Measurements from ENCODE around the gene AHR.

Gene AHR

GRCh38 chr7:17305387-17306171 is 7.1 kb downstream of the AHR start:
- no peak for DNase-seq

GRCh38 chr7:17307000-17307399 is 8.5 kb downstream of the AHR start:
- peak; percentile 22 for DNase-seq

- no peak for DNase-seq
These were observed 9.1 kb downstream of the AHR start for GRCh38 chr7:17307558-17307957.

- DNase-seq: no peak
These were observed 9.7 kb downstream of the AHR start for GRCh38 chr7:17307969-17308648.

- DNase-seq: no peak
These were observed 12.7 kb downstream of the AHR start for GRCh38 chr7:17311194-17311593.

- no peak for DNase-seq
These were observed 13.5 kb downstream of the AHR start for GRCh38 chr7:17311952-17312351.

GRCh38 chr7:17312641-17313040 is 14.2 kb downstream of the AHR start:
- DNase-seq: no peak

- no peak for DNase-seq
These were observed 14.7 kb downstream of the AHR start for GRCh38 chr7:17313194-17313593.

GRCh38 chr7:17315974-17316373 is 17.5 kb downstream of the AHR start:
- DNase-seq: no peak

GRCh38 chr7:17318146-17318545 is 19.7 kb downstream of the AHR start:
- peak; percentile 50 for DNase-seq

GRCh38 chr7:17319164-17320101 is 21.0 kb downstream of the AHR start:
- no peak for DNase-seq

GRCh38 chr7:17320102-17320497 is 21.6 kb downstream of the AHR start:
- peak; percentile 45 for DNase-seq

- no peak for DNase-seq
These were observed 22.2 kb downstream of the AHR start for GRCh38 chr7:17320657-17321056.

GRCh38 chr7:17325364-17325763 is 26.9 kb downstream of the AHR start:
- peak; percentile 57 for DNase-seq

GRCh38 chr7:17326378-17326777 is 27.9 kb downstream of the AHR start:
- DNase-seq: no peak

- DNase-seq: no peak
These were observed 30.2 kb downstream of the AHR start for GRCh38 chr7:17328641-17329040.

- no peak for DNase-seq
These were observed 31.0 kb downstream of the AHR start for GRCh38 chr7:17329440-17329839.

GRCh38 chr7:17331891-17332501 is 33.5 kb downstream of the AHR start:
- no peak for DNase-seq

GRCh38 chr7:17333221-17333620 is 34.8 kb downstream of the AHR start:
- DNase-seq: peak; percentile 18

GRCh38 chr7:17336168-17336567 is 37.7 kb downstream of the AHR start:
- no peak for DNase-seq

- DNase-seq: no peak
These were observed 40.7 kb downstream of the AHR start for GRCh38 chr7:17339139-17339538.

- no peak for DNase-seq
These were observed 41.5 kb downstream of the AHR start for GRCh38 chr7:17339952-17340351.

GRCh38 chr7:17340655-17341054 is 42.2 kb downstream of the AHR start:
- no peak for DNase-seq
